ENCODE data around the gene ZC3H10. TPM values are rescaled to one million over a fixed set of nuclear protein-coding genes. Genes with fewer than 3 reads are reported as not detected.
A peak's percentile ranks its signal among the peaks of the same experiment; 100 is the strongest.

The ZC3H10 gene
- 1.9 and 2.3 TPM in 2 replicates for total RNA-seq (2016; rRNA removed; fragmentation: Illumina TruSeq; extraction: Trizol)
- 3.2 and 3.7 TPM in 2 replicates for total RNA-seq (2016; cell fraction: cytosol; rRNA removed; fragmentation: Illumina TruSeq; extraction: Trizol; ENCODE audit: low read depth)
- total RNA-seq (2016; cell fraction: insoluble cytoplasmic fraction; rRNA removed; fragmentation: Illumina TruSeq; extraction: Trizol), result 1.6 and 2.5 TPM in 2 replicates
- total RNA-seq (2016; cell fraction: membrane; rRNA removed; fragmentation: Illumina TruSeq; extraction: Trizol), result 2.0 and 3.1 TPM in 2 replicates
- 2.9 and 4.3 TPM in 2 replicates for total RNA-seq (2016; cell fraction: nucleus; rRNA removed; fragmentation: Illumina TruSeq; extraction: Trizol)
- polyA plus RNA-seq (2011; rRNA removed), result 0.70 and 0.98 TPM in 2 replicates
- polyA plus RNA-seq (2011; cell fraction: cytosol; rRNA removed), result 0.58 and 0.59 TPM in 2 replicates
- 2.0 and 2.3 TPM in 2 replicates for polyA plus RNA-seq (2011; cell fraction: nucleus; rRNA removed)
- 0.99 and 1.0 TPM in 2 replicates for polyA plus RNA-seq (2012)
- polyA plus RNA-seq (2016; cell fraction: cytosol; fragmentation: Illumina TruSeq; extraction: Trizol; ENCODE audit: low read depth), result 0.17 and 0.23 TPM in 2 replicates
- 1.2 and 1.5 TPM in 2 replicates for polyA plus RNA-seq (2016; cell fraction: insoluble cytoplasmic fraction; fragmentation: Illumina TruSeq; extraction: Trizol; ENCODE audit: low read depth)
- polyA plus RNA-seq (2016; cell fraction: membrane; fragmentation: Illumina TruSeq; extraction: Trizol; ENCODE audit: low read depth), result 0.38 and 0.55 TPM in 2 replicates
- 2.3 and 2.8 TPM in 2 replicates for polyA plus RNA-seq (2016; cell fraction: nucleus; fragmentation: Illumina TruSeq; extraction: Trizol; ENCODE audit: insufficient read depth, low read depth)
- polyA minus RNA-seq (2011; rRNA and poly(A)+ RNA removed; ENCODE audit: low replicate concordance), result 5.6 and 16.3 TPM in 2 replicates
- polyA minus RNA-seq (2011; cell fraction: cytosol; rRNA and poly(A)+ RNA removed), result 1.8 and 2.6 TPM in 2 replicates
- polyA minus RNA-seq (2011; cell fraction: nucleus; rRNA and poly(A)+ RNA removed), result 8.6 and 8.8 TPM in 2 replicates
- Bru-seq, nascent RNA, result percentile 59 among the genes with signal in this experiment
- percentile 59 among the genes with signal in this experiment for BruChase-seq, experiment 1, labeled RNA remaining after a 6-hour chase
- percentile 57 among the genes with signal in this experiment for BruChase-seq, experiment 2, labeled RNA remaining after a 2-hour chase
- long read RNA-seq, experiment 1, full-length matches to known transcripts, result 2 of 2 reads
- long read RNA-seq, experiment 1, partial matches to known transcripts, result 0 of 2 reads
- long read RNA-seq, experiment 1, other reads (novel, unspliced or antisense), result 0 of 2 reads
- long read RNA-seq, experiment 2, full-length matches to known transcripts, result 3 of 4 reads
- long read RNA-seq, experiment 2, partial matches to known transcripts, result 0 of 4 reads
- long read RNA-seq, experiment 2, other reads (novel, unspliced or antisense), result 1 of 4 reads

- FAIRE-seq, result peak; percentile 97
- POLR2A ChIA-PET, result interaction anchor here (0.6 to 6.2 kb wide), 23 partner anchors 10 to 519 kb away, joined by 3 to 128 read pairs (median 4); partner anchors contain the start of genes CNPY2, COQ10A, CS and ERBB3
- intact Hi-C loops (cut with micrococcal nuclease; ENCODE audit: unreplicated experiment), result loop anchor here (1.0 to 5.0 kb wide), 6 partner anchors 35 to 349 kb away; partner anchors contain the start of genes CS, MYL6B and SPRYD4
- TF ChIP-seq TMF1 (CRISPR knock-in tag; IDR thresholded peaks at IDR 0.05; ENCODE audit: low read depth) (peak; percentile 66; the same call in 1 of the 2 replicates), SP4 (CRISPR knock-in tag; IDR thresholded peaks at IDR 0.05) (peak; percentile 93), PAXIP1 (CRISPR knock-in tag; conservative IDR thresholded peaks at IDR 0.05) (peak; percentile 71), ZNF691 (CRISPR knock-in tag; IDR thresholded peaks at IDR 0.05; ENCODE audit: borderline replicate concordance, low read depth) (peak; percentile 67; the same call in 1 of the 2 replicates), ZNF607 (CRISPR knock-in tag; IDR thresholded peaks at IDR 0.05; ENCODE audit: borderline replicate concordance) (no peak; the same call in 1 of the 2 replicates), KDM5B (CRISPR knock-in tag; IDR thresholded peaks at IDR 0.05; ENCODE audit: borderline replicate concordance) (no peak; the same call in 1 of the 2 replicates), SIX4 (CRISPR knock-in tag; IDR thresholded peaks at IDR 0.05) (peak; percentile 80; the same call in 1 of the 2 replicates), AGO2 (optimal IDR thresholded peaks at IDR 0.05; ENCODE audit: low read depth, low read length) (peak; percentile 99), KMT2B (CRISPR knock-in tag; IDR thresholded peaks at IDR 0.05) (peak; percentile 91), ZNF138 (CRISPR knock-in tag; IDR thresholded peaks at IDR 0.05; ENCODE audit: low read depth) (peak; percentile 93), RNF2 (conservative IDR thresholded peaks at IDR 0.05; ENCODE audit: low read depth) (no peak), ZNF558 (CRISPR knock-in tag; IDR thresholded peaks at IDR 0.05; ENCODE audit: borderline replicate concordance) (0 out of 2 replicates have a peak, but pooled peaks have one; percentile 56)
These were observed at the start of gene ZC3H10 for GRCh38 chr12:56117778-56118687. TSS of gene ZC3H10 (plus strand) at chr12:56118266. CDS start at chr12:56120563, 2,297 bp downstream.

More at GRCh38 chr12:56117778-56118687, at the start of gene ZC3H10:
- in situ Hi-C loops (cut with HindIII; ENCODE audit: extremely low pct_ligation_motif_present, low pct_unique_long_range_greater_than_20kb), result no loop called here
- peak; percentile 98 for DNase-seq (ENCODE audit: low spot score)
- no TSS peak for BruUV-seq (replicated peaks)
- H3K4me3 ChIP-seq (replicated peaks in 1 of 3; ENCODE audit: insufficient read depth in 1 of 3, low read depth in 2 of 3, low read length in 3 of 3), result peak within 1 kb of the TSS; percentile 69 to 86 (median 74)
- no peaks in the 10 kb centered on the region; a peak in 1 of 5 replicates for H3K27me3 ChIP-seq (ENCODE audit: control insufficient read depth in 1 of 2, insufficient read depth in 2 of 2, low read length in 2 of 2)
- peaks cover 15% of the 10 kb centered on the region for H3K79me2 ChIP-seq (ENCODE audit: insufficient read depth, low read length)
- no peaks in the 10 kb centered on the region for H3K9me3 ChIP-seq (ENCODE audit: low read length)
- peaks cover 1 to 11% of the 10 kb centered on the region in 2 experiments; a peak in 2 of 5 replicates for H3K36me3 ChIP-seq (replicated peaks in 1 of 2; ENCODE audit: control insufficient read depth in 1 of 2, insufficient read depth in 2 of 2, low read length in 2 of 2)
- H4K20me1 ChIP-seq (ENCODE audit: insufficient read depth, low read length), result no peaks in the 10 kb centered on the region
- no peak within 1 kb of the TSS for H2AFZ ChIP-seq (ENCODE audit: low read length)
- WGBS (ENCODE audit: low lambda C conversion rate), result 5% methylated on average over 23 of the region's 61 CpGs
- ATAC-seq, result peak; percentile 84
- peak within 1 kb of the TSS; percentile 99 for H3K9ac ChIP-seq (ENCODE audit: insufficient read depth, low read depth, low read length)
- H3K4me1 ChIP-seq (ENCODE audit: insufficient read depth, low read length), result peaks cover 51% of the 10 kb centered on the region
- peak within 1 kb of the TSS; percentile 93 for H3K27ac ChIP-seq (ENCODE audit: extremely low read length, insufficient read depth, low read length)
- CTCF ChIA-PET (ENCODE audit: low intra/inter-chr PET ratio, low total read pairs), result interaction anchor here (3.2 kb wide), 1 partner anchor 72 kb away, joined by 49 read pairs; the partner anchor contains the start of gene SMARCC2
- peak within 1 kb of the TSS; percentile 98 for H3K4me2 ChIP-seq (ENCODE audit: low read depth, low read length)

Data from HepG2 (cell line).